Esophagus muscularis mucosa (tissue), 4 donors: ENCODE results near the gene ANAPC10.

Source experiments
- CTCF ChIP-seq, 3 experiments: fragments of 200-600 bp in 2 of 3; fragments of 450-650 bp in 1 of 3; sonication (generic) in 2 of 3; IDR thresholded peaks; one replicate each; pipeline ENCODE4 v1.5.1; 2017 to 2019; ENCODE audit warnings: antibody characterized with exemption in 3 of 3, mild to moderate bottlenecking in 2 of 3, moderate library complexity in 1 of 3
- EP300 ChIP-seq: sonication (generic); formaldehyde crosslinking; IDR thresholded peaks from one replicate; pipeline ENCODE4 v1.6.1; 2017; ENCODE audit warnings: antibody characterized with exemption
- POLR2A ChIP-seq: fragments of 450-650 bp; IDR thresholded peaks from one replicate; pipeline ENCODE4 v1.6.1; 2017; ENCODE audit warnings: antibody characterized with exemption, moderate library complexity, mild to moderate bottlenecking, low read depth

- TF ChIP-seq POLR2A (no peak), EP300 (no peak), CTCF (IDR thresholded peaks at IDR 0.05) (no peak)
These were observed 50.8 kb downstream of the ANAPC10 start for GRCh38 chr4:145047151-145047550.
